Measurements from ENCODE around the gene RNF125.
"Not testable (repeated sequence)": the region's sequence is repeated elsewhere in the genome, so short reads cannot be mapped to it uniquely, and the experiment has no call there.

Gene RNF125

GRCh38 chr18:32049393-32050171, 31.0 kb downstream of the RNF125 start:
- Mint-ChIP-seq H3K36me3 (peaks cover 6% of the 10 kb centered on the region), H3K4me3 (peak overlapping the region; percentile 30), H3K9me3 (no peaks in the 10 kb centered on the region), H3K27ac (peak overlapping the region; percentile 95), H3K27me3 (no peaks in the 10 kb centered on the region), H3K4me1 (peaks cover 37% of the 10 kb centered on the region)

GRCh38 chr18:32056613-32057358, 38.2 kb downstream of the RNF125 start:
- Mint-ChIP-seq H3K27me3 (no peaks in the 10 kb centered on the region), H3K9me3 (no peaks in the 10 kb centered on the region), H3K4me3 (no peak overlapping the region), H3K27ac (no peak overlapping the region), H3K36me3 (peaks cover 17% of the 10 kb centered on the region), H3K4me1 (peaks cover 47% of the 10 kb centered on the region)

GRCh38 chr18:32057624-32058165, 39.1 kb downstream of the RNF125 start:
- H3K27me3 Mint-ChIP-seq = no peaks in the 10 kb centered on the region
- peaks cover 17% of the 10 kb centered on the region for H3K36me3 Mint-ChIP-seq
- H3K4me1 Mint-ChIP-seq = peaks cover 47% of the 10 kb centered on the region
- H3K4me3 Mint-ChIP-seq = no peak overlapping the region
- no peak overlapping the region for H3K27ac Mint-ChIP-seq
- H3K9me3 Mint-ChIP-seq = no peaks in the 10 kb centered on the region

DNA sequence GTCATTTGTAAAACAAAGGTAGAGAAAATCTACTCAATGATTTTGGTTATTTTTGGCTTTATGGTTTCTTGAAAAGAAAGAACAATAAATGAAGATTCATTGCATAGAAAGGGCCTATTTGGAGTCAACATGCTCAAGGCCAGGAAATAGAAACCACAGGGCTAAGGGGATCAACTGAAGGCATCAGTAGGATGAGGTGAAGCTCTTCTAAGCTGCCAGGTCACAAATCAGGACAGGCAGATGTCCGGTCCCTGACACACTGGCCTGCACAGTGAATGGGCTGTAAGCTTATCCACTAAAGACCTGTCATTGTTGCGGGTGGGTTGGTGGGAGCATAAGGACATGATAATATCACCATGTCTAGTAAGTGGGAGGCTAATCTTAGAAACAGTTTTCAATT, 41.4 kb downstream of the RNF125 start:
- H3K27ac Mint-ChIP-seq = no peak overlapping the region
- H3K36me3 Mint-ChIP-seq = peaks cover 17% of the 10 kb centered on the region

DNA sequence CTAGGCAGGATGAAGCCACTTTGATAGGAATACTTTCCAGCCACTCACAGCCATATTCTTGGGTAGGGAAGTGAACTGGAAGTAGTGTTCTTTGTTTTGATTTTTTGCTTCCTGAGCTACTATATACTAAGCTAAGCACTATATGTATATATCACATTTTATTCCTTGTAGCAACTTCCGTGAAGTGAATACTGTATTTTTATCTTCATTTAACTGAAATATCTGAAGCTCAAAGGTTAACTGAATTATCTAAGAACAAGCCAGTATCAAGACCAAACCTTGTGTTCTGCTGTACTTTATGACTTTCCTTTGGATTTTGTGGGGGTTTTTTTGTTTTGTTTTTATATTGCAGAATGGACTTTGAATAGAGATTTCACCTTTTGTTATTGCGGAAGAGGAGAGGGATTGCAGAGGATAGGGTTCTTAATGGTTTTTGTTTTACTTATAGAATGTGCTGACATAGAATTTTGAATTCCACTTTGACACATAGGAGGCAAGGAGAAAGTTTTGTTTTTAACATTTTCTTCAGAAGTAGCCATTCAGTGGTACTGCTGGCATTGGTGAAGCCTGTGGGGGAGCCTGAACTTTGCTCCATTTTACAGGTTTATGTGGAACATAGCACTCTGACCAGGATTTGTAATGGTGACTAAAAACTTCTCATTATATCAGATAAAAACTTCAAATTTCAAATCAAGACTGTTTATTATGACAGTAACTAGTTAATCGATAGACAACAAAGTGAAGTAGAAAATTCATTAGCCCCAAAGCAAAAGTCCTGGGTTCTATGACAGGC, 48.9 kb downstream of the RNF125 start:
- Mint-ChIP-seq H3K9me3 (no peaks in the 10 kb centered on the region), H3K4me1 (peaks cover 3% of the 10 kb centered on the region), H3K27ac (peak overlapping the region; percentile 81), H3K36me3 (peaks cover 10% of the 10 kb centered on the region), H3K27me3 (no peaks in the 10 kb centered on the region), H3K4me3 (no peak overlapping the region)

More for the DNA sequence above, 41.4 kb downstream of the RNF125 start:
- Mint-ChIP-seq H3K9me3 (no peaks in the 10 kb centered on the region), H3K4me1 (peaks cover 44% of the 10 kb centered on the region), H3K4me3 (no peak overlapping the region), H3K27me3 (no peaks in the 10 kb centered on the region)

GRCh38 chr18:32072321-32072720, 53.7 kb downstream of the RNF125 start:
- Mint-ChIP-seq H3K36me3 (peaks cover 15% of the 10 kb centered on the region), H3K9me3 (no peaks in the 10 kb centered on the region), H3K27me3 (no peaks in the 10 kb centered on the region), H3K4me1 (peaks cover 11% of the 10 kb centered on the region), H3K27ac (no peak overlapping the region), H3K4me3 (no peak overlapping the region)

- H3K9me3 Mint-ChIP-seq = no peaks in the 10 kb centered on the region
- H3K36me3 Mint-ChIP-seq = peaks cover 8% of the 10 kb centered on the region
- H3K4me1 Mint-ChIP-seq = peaks cover 8% of the 10 kb centered on the region
- H3K27me3 Mint-ChIP-seq = no peaks in the 10 kb centered on the region
- H3K27ac Mint-ChIP-seq = no peak overlapping the region
- H3K4me3 Mint-ChIP-seq = no peak overlapping the region
Observed at GRCh38 chr18:32074206-32074605, 55.6 kb downstream of the RNF125 start.

DNA sequence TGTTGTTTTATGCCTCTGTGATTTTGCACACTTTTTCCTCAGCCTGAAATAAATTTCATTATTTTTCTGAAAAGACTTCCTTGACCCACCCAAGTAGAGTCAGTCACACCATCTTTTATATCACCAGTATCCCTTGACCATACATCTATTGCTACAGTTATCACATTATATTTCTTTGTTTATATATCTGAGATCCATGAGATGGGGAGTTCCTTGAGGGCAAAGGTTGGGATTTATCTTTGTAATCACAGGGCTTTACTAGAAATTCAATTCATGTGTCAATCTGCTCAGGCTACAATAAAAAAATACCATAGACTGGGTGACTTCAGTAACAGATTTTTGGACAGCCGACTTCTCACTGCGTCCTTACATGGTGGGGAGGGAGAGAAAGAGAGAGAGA, 60.2 kb downstream of the RNF125 start:
- peaks cover 20% of the 10 kb centered on the region for H3K4me1 Mint-ChIP-seq
- no peak overlapping the region for H3K27ac Mint-ChIP-seq
- H3K9me3 Mint-ChIP-seq = no peaks in the 10 kb centered on the region
- H3K4me3 Mint-ChIP-seq = no peak overlapping the region
- H3K27me3 Mint-ChIP-seq = no peaks in the 10 kb centered on the region
- peaks cover 6% of the 10 kb centered on the region for H3K36me3 Mint-ChIP-seq

- Mint-ChIP-seq H3K36me3 (peaks cover 1% of the 10 kb centered on the region), H3K9me3 (no peaks in the 10 kb centered on the region), H3K27ac (no peak overlapping the region), H3K4me1 (peaks cover 36% of the 10 kb centered on the region), H3K4me3 (no peak overlapping the region), H3K27me3 (no peaks in the 10 kb centered on the region)
Observed at GRCh38 chr18:32081881-32082280, 63.3 kb downstream of the RNF125 start.

- peaks cover 1% of the 10 kb centered on the region for H3K36me3 Mint-ChIP-seq
Observed at GRCh38 chr18:32083781-32084180, 65.2 kb downstream of the RNF125 start.

DNA sequence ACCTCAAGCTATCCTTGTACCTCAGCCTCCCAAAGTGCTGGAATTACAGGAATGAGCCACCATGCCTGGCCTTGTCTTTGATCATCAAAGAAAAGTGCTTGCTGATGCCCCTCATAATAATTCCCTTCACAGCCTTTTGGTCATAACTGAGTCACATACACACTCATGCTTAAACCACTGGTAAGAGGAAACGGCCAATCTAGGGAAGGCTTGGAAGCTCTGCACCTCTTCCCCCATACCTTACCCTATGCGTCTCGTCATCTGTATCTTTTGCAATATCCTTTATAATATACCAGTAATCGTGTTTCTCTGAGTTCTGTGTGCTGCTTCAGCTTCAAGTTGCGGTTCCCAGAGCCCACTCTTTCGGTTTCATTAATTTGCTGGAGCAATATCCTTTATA, 68.3 kb downstream of the RNF125 start:
- H3K9me3 Mint-ChIP-seq = no peaks in the 10 kb centered on the region
- H3K4me3 Mint-ChIP-seq = no peak overlapping the region
- H3K4me1 Mint-ChIP-seq = peaks cover 49% of the 10 kb centered on the region
- H3K36me3 Mint-ChIP-seq = peaks cover 1% of the 10 kb centered on the region
- no peak overlapping the region for H3K27ac Mint-ChIP-seq
- no peaks in the 10 kb centered on the region for H3K27me3 Mint-ChIP-seq

More at GRCh38 chr18:32083781-32084180, 65.2 kb downstream of the RNF125 start:
- peaks cover 46% of the 10 kb centered on the region for H3K4me1 Mint-ChIP-seq
- H3K27ac Mint-ChIP-seq = peak overlapping the region; percentile 75
- H3K27me3 Mint-ChIP-seq = no peaks in the 10 kb centered on the region
- H3K9me3 Mint-ChIP-seq = no peaks in the 10 kb centered on the region
- peak overlapping the region; percentile 9 for H3K4me3 Mint-ChIP-seq

- H3K9me3 Mint-ChIP-seq, H3K27ac Mint-ChIP-seq, H3K27me3 Mint-ChIP-seq: not testable (repeated sequence)
- peaks cover 46% of the 10 kb centered on the region for H3K4me1 Mint-ChIP-seq
- peak overlapping the region; percentile 23 for H3K4me3 Mint-ChIP-seq
- peaks cover 14% of the 10 kb centered on the region for H3K36me3 Mint-ChIP-seq
Observed at GRCh38 chr18:32090831-32091230, 72.2 kb downstream of the RNF125 start.

DNA sequence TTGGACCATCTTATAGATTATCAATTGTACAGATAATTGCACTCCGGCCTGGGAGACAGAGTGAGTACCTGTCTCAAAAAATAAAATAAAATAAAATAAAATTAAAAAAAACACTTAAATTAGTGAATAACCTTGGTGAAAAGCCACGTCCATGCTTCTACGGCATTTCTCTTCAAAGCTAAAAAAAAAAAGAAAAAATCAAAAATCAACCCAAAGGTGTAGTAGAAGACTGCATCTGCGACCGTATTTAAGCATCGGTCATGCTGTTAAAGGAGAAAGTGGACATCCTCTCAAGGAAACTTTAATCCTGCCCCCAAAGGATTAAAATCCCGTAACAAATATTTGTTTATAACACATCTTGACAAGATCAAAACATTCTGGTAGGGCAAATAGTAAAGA, 72.7 kb downstream of the RNF125 start:
- H3K27me3 Mint-ChIP-seq = no peaks in the 10 kb centered on the region
- peaks cover 47% of the 10 kb centered on the region for H3K4me1 Mint-ChIP-seq

GRCh38 chr18:32091724-32092421, 73.2 kb downstream of the RNF125 start, which contains the start of gene RNF138:
RNF138 (plus strand) TSS chr18:32091874; CDS start chr18:32092777, 903 bp downstream.
- peaks cover 50% of the 10 kb centered on the region for H3K4me1 Mint-ChIP-seq
- peaks cover 18% of the 10 kb centered on the region for H3K36me3 Mint-ChIP-seq
- peak within 1 kb of the TSS; percentile 90 for H3K4me3 Mint-ChIP-seq
- H3K27ac Mint-ChIP-seq = peak within 1 kb of the TSS; percentile 93
- H3K27me3 Mint-ChIP-seq = no peaks in the 10 kb centered on the region
- no peaks in the 10 kb centered on the region for H3K9me3 Mint-ChIP-seq

More for the DNA sequence above, 72.7 kb downstream of the RNF125 start:
- Mint-ChIP-seq H3K36me3 (peaks cover 17% of the 10 kb centered on the region), H3K27ac (peak overlapping the region; percentile 93), H3K4me3 (peak overlapping the region; percentile 90), H3K9me3 (no peaks in the 10 kb centered on the region)
